ENCODE measurements around the gene PDXP. TPM values are rescaled to one million over a fixed set of nuclear protein-coding genes. Genes with fewer than 3 reads are reported as not detected.

PDXP gene
- total and polyA plus RNA-seq, 9 of the 15 experiments (the other 6 are each of a cell fraction or from before 2014, with no cell fraction given) = 7.9 to 54.2 (median 38.8) TPM

GRCh38 chr22:37633625-37634416 lies 24.7 kb upstream of the PDXP start (continued):
- TF ChIP-seq ARID4B (CRISPR knock-in tag; IDR thresholded peaks at IDR 0.05) (peak; percentile 27; the same call in 1 of the 2 replicates), SAFB (IDR thresholded peaks at IDR 0.05; ENCODE audit: borderline replicate concordance, low read depth, low read length) (no peak), NFE2 (IDR thresholded peaks at IDR 0.05; ENCODE audit: low read depth) (peak; percentile 56; the same call in 1 of the 2 replicates), ZNF263 (CRISPR knock-in tag; IDR thresholded peaks at IDR 0.05; ENCODE audit: borderline replicate concordance) (no peak; the same call in 1 of the 2 replicates), NBN (IDR thresholded peaks at IDR 0.05; ENCODE audit: low read depth) (0 out of 2 replicates have a peak, but pooled peaks have one; percentile 42), TAL1 (IDR thresholded peaks at IDR 0.05) (peak; percentile 14; the same call in 1 of the 2 replicates), PHF21A (IDR thresholded peaks at IDR 0.05; ENCODE audit: borderline replicate concordance, low read depth) (0 out of 2 replicates have a peak, but pooled peaks have one; percentile 16), MTA2 (IDR thresholded peaks at IDR 0.05; ENCODE audit: low read depth) (no peak), HBP1 (CRISPR knock-in tag; IDR thresholded peaks at IDR 0.05) (no peak), ESRRB (CRISPR knock-in tag; IDR thresholded peaks at IDR 0.05; ENCODE audit: borderline replicate concordance) (no peak), RBM22 (IDR thresholded peaks at IDR 0.05; ENCODE audit: low read depth, low read length, poor library complexity, severe bottlenecking) (peak; percentile 70), PHF8 (IDR thresholded peaks at IDR 0.05; ENCODE audit: borderline replicate concordance, low read length) (peak; percentile 31; the same call in 1 of the 2 replicates), ELK1 (CRISPR knock-in tag; IDR thresholded peaks at IDR 0.05) (no peak), PATZ1 (CRISPR knock-in tag; IDR thresholded peaks at IDR 0.05; ENCODE audit: borderline replicate concordance) (no peak), ZFX (CRISPR knock-in tag; IDR thresholded peaks at IDR 0.05) (peak; percentile 33; the same call in 1 of the 2 replicates), PHB2 (IDR thresholded peaks at IDR 0.05; ENCODE audit: low read depth) (no peak), RBFOX2 (IDR thresholded peaks at IDR 0.05; ENCODE audit: low read depth, low read length) (peak; percentile 54), SUPT5H (IDR thresholded peaks at IDR 0.05) (no peak; the same call in 1 of the 2 replicates), NRF1 (conservative IDR thresholded peaks at IDR 0.05 in 1 of 2, IDR thresholded peaks at IDR 0.05 in 1 of 2) (peak; percentile 84 to 86)
